Measurements from ENCODE around the gene SORCS3.

DNA sequence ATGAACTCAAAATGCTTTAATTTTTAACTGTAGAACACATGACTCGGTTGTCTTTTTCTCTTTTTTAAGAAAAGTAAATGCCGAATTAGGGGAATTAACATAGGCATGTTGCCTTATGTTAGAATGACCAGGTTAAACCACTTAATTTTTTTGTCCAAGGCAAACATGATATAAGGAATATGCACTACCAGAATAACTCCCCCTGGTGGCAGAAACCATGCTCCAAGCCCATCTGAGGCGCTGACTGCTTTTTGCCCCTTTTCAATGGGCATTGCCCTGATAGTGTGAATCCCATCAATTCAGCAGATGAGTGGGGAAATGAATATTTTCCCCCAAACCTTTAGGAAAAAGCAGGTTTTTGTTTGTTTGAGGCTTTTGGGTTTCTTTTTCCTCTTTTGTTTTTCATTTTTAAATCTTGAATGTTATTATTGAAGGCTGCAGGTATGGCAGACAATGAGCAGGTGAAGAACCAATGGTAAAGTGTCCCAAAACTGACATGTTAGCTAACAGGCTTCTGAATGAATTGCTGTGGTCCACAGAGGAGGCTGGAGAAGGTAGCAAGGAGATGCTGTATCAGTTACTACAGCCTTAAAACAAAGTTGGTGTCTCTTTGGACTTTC, 284.3 kb downstream of the SORCS3 start:
- TF ChIP-seq, protein P1, sequence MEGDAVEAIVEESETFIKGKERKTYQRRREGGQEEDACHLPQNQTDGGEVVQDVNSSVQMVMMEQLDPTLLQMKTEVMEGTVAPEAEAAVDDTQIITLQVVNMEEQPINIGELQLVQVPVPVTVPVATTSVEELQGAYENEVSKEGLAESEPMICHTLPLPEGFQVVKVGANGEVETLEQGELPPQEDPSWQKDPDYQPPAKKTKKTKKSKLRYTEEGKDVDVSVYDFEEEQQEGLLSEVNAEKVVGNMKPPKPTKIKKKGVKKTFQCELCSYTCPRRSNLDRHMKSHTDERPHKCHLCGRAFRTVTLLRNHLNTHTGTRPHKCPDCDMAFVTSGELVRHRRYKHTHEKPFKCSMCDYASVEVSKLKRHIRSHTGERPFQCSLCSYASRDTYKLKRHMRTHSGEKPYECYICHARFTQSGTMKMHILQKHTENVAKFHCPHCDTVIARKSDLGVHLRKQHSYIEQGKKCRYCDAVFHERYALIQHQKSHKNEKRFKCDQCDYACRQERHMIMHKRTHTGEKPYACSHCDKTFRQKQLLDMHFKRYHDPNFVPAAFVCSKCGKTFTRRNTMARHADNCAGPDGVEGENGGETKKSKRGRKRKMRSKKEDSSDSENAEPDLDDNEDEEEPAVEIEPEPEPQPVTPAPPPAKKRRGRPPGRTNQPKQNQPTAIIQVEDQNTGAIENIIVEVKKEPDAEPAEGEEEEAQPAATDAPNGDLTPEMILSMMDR (IDR thresholded peaks at IDR 0.05; ENCODE audit: low read length) = peak; percentile 53
- no peak for TF ChIP-seq EZH2phosphoT487 (IDR thresholded peaks at IDR 0.05; ENCODE audit: low read length)

Measured in MM.1S (cell line).